Measurements from ENCODE around the gene FURIN.

- TF ChIP-seq CTCF (IDR thresholded peaks at IDR 0.05; ENCODE audit: low read length) = no peak
- TF ChIP-seq EZH2 (optimal IDR thresholded peaks at IDR 0.05; ENCODE audit: low read depth, low read length) = no peak
- no peak for TF ChIP-seq EZH2phosphoT487 (IDR thresholded peaks at IDR 0.05; ENCODE audit: low read length)
Measured at GRCh38 chr15:90862487-90862886, 5.9 kb upstream of the FURIN start.

All from MM.1S (cell line).